NCI-H1694 treated with DMSO at 0.1 percent for 48 hours (cell line): ENCODE data around the gene ANKH.
"Not testable (repeated sequence)": the region's sequence is repeated elsewhere in the genome, so short reads cannot be mapped to it uniquely, and the experiment has no call there.

Source experiments
- DNase-seq: peaks from one replicate; lab custom pipeline; 2025; lab: John Stamatoyannopoulos, UW

Gene ANKH

GRCh38 chr5:14882658-14883580 is 11.3 kb upstream of the ANKH start:
- no peak for DNase-seq

GRCh38 chr5:14881826-14882225 is 10.2 kb upstream of the ANKH start:
- no peak for DNase-seq

- no peak for DNase-seq
These were observed 9.1 kb upstream of the ANKH start for GRCh38 chr5:14880688-14881087.

- DNase-seq, result no peak
These were observed 8.5 kb upstream of the ANKH start for GRCh38 chr5:14879937-14880589.

GRCh38 chr5:14879393-14879792 is 7.8 kb upstream of the ANKH start:
- no peak for DNase-seq

GRCh38 chr5:14878192-14878591 is 6.6 kb upstream of the ANKH start:
- DNase-seq, result not testable (repeated sequence)

GRCh38 chr5:14876095-14876494 is 4.5 kb upstream of the ANKH start:
- no peak for DNase-seq

- DNase-seq, result no peak
These were observed 2.2 kb upstream of the ANKH start for GRCh38 chr5:14873790-14874189.

GRCh38 chr5:14873093-14873492 is 1.5 kb upstream of the ANKH start:
- no peak for DNase-seq

GRCh38 chr5:14872070-14872989 is 752 bp upstream of the ANKH start:
- no peak for DNase-seq

- DNase-seq, result peak; percentile 29
These were observed 1.0 kb downstream of the ANKH start for GRCh38 chr5:14870337-14871213.

- DNase-seq, result no peak
These were observed 1.9 kb downstream of the ANKH start for GRCh38 chr5:14869668-14870164.

GRCh38 chr5:14869233-14869632 is 2.3 kb downstream of the ANKH start:
- DNase-seq, result no peak

- DNase-seq, result no peak
These were observed 2.8 kb downstream of the ANKH start for GRCh38 chr5:14868771-14869170.

- DNase-seq, result no peak
These were observed 7.3 kb downstream of the ANKH start for GRCh38 chr5:14864181-14864812.

- no peak for DNase-seq
These were observed 8.5 kb downstream of the ANKH start for GRCh38 chr5:14863105-14863504.

- DNase-seq, result no peak
These were observed 10.3 kb downstream of the ANKH start for GRCh38 chr5:14861123-14861765.

- no peak for DNase-seq
These were observed 11.6 kb downstream of the ANKH start for GRCh38 chr5:14859980-14860379.

- DNase-seq, result no peak
These were observed 12.4 kb downstream of the ANKH start for GRCh38 chr5:14859150-14859549.

GRCh38 chr5:14855366-14855765 is 16.2 kb downstream of the ANKH start:
- DNase-seq, result no peak
